GM19240 (cell line): ENCODE results near the gene PDIA5.
"Not testable (repeated sequence)": the region's sequence is repeated elsewhere in the genome, so short reads cannot be mapped to it uniquely, and the experiment has no call there.

Experiments
- DNase-seq: peaks from one replicate; pipeline ENCODE4 v3.0.0; 2011; ENCODE audit warnings: low spot score; ENCODE audit not compliant: insufficient read length

The PDIA5 gene

GRCh38 chr3:123143669-123144411 is 77.0 kb downstream of the PDIA5 start:
- DNase-seq = no peak

- no peak for DNase-seq
Observed at GRCh38 chr3:123147754-123148535, 81.1 kb downstream of the PDIA5 start.

- DNase-seq = no peak
Observed at GRCh38 chr3:123148772-123149171, 81.9 kb downstream of the PDIA5 start.

DNA sequence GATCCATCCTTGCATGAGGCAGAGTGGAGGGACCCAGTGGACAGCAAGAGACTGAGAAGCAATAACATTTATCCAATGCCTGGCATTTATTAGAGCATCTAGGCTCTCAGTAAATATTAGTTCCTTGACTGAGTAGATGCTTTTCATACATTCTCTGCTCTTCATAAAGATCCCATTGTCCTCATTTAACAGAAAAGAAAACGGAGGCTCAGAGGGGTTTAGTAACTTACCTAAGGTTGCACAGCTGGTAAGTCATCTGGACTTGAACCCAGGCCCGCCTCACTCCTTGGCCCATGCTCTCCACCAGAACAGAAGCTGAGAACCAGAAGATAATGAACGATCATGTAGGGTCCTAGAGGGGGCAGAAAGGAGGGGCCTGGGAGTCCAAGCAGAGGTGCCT is 82.7 kb downstream of the PDIA5 start:
- DNase-seq = no peak

DNA sequence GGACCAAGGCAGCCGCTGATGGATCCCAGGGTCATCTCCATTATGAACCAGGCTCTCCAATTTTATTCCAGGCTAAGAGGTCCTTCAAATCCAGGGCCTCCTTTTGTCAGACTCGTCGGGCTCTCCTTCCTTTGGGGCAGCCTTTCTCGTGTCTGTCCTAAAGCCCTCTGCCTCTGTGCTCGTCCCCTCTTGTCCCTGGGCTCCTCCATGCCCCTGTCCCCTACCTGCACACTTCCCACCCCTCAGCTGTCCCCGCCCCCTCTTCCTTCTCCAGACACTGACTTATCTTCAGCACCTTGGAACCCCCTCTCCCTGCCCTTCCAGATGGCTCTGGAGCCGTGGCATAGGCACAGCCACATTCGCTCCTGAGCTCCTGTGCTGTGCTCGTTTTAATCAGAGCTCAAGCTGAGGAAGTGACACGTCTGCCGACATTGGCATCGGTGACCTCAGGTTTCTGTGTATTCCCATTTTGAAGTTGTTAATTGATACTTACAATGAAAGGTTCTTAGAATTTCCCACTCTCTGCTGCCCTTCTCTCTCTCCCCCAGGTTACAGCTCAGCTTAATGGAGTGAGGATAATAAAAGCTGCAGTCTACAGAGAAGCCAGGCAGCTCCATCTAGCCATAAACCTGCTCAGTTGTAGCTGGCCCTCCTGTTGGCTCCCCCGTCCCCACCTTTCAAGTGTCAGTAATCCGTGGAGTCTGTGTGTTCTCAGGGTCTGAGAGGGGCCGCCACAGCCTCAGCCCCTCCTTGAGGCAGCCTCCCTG is 83.8 kb downstream of the PDIA5 start:
- DNase-seq = no peak

GRCh38 chr3:123151251-123151705 is 84.5 kb downstream of the PDIA5 start:
- DNase-seq = no peak

DNA sequence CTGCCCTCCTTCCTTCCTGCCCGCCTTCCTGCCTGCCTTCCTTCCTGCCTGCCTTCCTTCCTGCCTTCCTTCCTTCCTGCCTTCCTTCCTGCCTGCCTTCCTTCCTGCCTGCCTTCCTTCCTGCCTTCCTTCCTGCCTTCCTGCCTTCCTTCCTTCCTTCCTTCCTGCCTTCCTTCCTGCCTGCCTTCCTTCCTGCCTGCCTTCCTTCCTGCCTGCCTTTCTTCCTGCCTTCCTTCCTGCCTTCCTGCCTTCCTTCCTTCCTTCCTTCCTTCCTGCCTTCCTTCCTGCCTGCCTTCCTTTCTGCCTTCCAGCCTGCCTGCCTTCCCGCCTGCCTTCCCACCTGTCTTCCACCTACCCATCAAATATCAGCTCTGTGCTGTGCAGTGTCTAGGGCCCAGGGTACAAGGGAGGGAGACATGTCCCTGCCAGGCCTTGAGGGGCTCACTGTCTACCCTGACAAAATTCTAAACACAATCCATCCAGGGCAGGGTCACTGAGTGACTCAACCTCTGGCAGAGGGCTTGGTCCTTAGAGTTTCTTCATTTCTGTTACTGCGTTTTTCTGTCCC is 85.1 kb downstream of the PDIA5 start:
- not testable (repeated sequence) for DNase-seq

- DNase-seq = no peak
Observed at GRCh38 chr3:123152687-123153086, 85.9 kb downstream of the PDIA5 start.

- no peak for DNase-seq
Observed at GRCh38 chr3:123153125-123154019, 86.5 kb downstream of the PDIA5 start.

GRCh38 chr3:123154020-123154985 is 87.5 kb downstream of the PDIA5 start:
- no peak for DNase-seq

DNA sequence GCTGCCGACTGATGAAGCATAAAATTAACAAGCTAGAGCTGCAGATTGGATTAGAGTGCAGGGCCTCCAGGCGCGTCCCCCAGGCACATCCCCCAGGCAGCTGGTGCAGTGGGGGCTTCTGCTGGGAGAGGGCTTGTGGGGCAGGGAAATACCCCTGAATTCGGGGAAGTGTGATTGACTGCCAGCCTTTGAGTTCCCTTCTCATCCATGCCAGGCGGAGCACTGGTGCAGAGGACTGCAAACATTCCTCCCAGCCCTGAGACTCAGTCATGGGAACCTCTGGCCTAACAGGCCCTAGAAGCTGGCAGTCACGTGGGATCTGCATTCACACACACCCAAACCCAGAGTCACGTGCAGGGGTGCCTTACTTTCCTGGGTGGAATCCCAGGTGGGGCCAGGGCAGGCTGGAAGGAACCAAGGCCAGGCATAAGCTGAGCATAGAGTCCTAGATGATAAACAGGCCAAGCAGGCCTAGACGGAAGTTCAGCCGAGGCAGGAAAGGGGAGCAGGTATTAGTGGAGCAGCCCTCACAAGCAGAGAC is 88.7 kb downstream of the PDIA5 start:
- DNase-seq = no peak

DNA sequence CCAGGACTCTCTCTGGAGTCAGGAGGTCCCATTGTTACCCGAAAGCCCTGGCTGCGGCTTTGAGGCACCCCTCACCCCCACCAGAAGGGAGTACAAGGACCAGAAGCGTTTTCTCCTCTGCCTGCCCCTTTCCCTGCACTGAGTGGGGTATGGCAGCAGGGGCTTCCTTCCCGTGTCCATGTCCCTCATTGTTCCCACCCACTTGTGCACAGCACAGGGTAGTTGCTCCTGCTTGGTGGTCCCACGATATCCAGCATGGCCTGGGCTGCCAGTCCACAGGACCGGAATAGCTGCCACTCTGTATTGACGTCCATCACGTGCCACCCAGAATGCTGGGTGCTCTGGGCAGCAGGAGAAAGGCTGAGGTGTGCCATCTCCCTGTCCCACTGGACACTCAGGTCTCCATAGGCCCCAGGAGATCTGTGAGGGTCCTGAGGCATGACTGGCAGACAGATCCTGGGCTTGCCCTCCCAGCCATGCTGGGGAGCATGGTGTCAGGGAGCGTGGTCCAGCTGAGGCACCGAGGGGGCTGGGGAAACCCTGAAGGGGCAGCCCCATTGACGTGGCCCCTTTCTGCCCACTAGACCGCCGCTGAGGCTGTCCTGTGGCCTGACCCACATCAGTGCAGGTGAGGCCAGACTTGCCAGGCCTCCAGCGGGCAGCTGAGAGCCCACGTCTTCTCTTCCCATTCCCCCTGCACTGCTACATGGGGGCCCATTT is 89.6 kb downstream of the PDIA5 start:
- no peak for DNase-seq

- no peak for DNase-seq
Observed at GRCh38 chr3:123157209-123157597, 90.4 kb downstream of the PDIA5 start.

GRCh38 chr3:123157598-123158287 is 90.9 kb downstream of the PDIA5 start:
- no peak for DNase-seq

- DNase-seq = no peak
Observed at GRCh38 chr3:123158330-123158729, 91.5 kb downstream of the PDIA5 start.

GRCh38 chr3:123158899-123159390 is 92.1 kb downstream of the PDIA5 start:
- DNase-seq = no peak

DNA sequence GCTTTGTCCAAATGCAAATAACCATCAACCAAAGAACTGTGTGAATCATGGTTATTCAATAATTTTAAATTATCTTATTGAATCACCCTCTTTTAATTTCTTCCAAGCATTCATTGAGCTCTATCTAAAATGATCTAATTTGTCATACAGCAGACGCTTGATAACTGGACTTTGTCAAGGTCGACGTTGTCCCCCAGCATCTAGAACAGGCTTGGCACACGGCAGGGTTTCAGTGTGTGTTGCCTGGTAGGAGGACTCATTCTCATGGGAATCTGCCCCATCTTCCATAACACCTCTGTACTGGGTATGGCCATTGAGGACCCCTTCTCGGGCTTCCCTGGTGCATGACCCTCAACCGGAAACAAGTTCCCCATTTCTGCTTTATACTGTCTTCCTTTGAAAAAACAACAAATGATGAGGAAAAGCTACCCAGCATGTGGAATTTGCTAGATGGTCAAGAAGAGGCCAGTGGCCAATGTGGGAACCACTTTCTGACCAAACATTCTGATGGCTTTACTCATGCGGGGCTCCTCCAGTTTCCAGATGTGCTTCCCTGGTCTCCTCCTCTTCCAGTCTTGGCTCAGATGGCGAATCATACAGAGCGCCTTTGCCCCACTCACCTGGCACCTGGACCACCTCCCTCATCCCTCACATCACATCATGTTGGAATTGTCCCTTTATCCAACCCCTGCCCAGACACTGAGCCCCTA is 93.3 kb downstream of the PDIA5 start:
- no peak for DNase-seq
